HuH-7.5 (cell line): ENCODE results near the gene NDC1.
"Not testable (repeated sequence)": the region's sequence is repeated elsewhere in the genome, so short reads cannot be mapped to it uniquely, and the experiment has no call there.

ENCODE experiments used
- DNase-seq: peaks from one replicate; pipeline ENCODE4 v3.0.0; 2011; ENCODE audit warnings: low spot score

Gene NDC1

GRCh38 chr1:53822931-53823330 is 15.2 kb downstream of the NDC1 start:
- no peak for DNase-seq

- DNase-seq, result no peak
These were observed 16.7 kb downstream of the NDC1 start for GRCh38 chr1:53821380-53821779.

- DNase-seq, result no peak
These were observed 18.7 kb downstream of the NDC1 start for GRCh38 chr1:53819387-53819786.

GRCh38 chr1:53816584-53816983 is 21.5 kb downstream of the NDC1 start:
- not testable (repeated sequence) for DNase-seq

- DNase-seq, result not testable (repeated sequence)
These were observed 22.6 kb downstream of the NDC1 start for GRCh38 chr1:53815484-53815883.

- no peak for DNase-seq
These were observed 26.7 kb downstream of the NDC1 start for GRCh38 chr1:53811414-53811851.

- no peak for DNase-seq
These were observed 27.6 kb downstream of the NDC1 start for GRCh38 chr1:53810497-53810896.

- no peak for DNase-seq
These were observed 28.1 kb downstream of the NDC1 start for GRCh38 chr1:53810007-53810406.

- DNase-seq, result no peak
These were observed 30.2 kb downstream of the NDC1 start for GRCh38 chr1:53807916-53808315.

GRCh38 chr1:53804791-53805505 is 33.1 kb downstream of the NDC1 start:
- DNase-seq, result no peak

GRCh38 chr1:53804181-53804580 is 33.9 kb downstream of the NDC1 start:
- no peak for DNase-seq

- no peak for DNase-seq
These were observed 37.5 kb downstream of the NDC1 start for GRCh38 chr1:53800621-53801020.

GRCh38 chr1:53799141-53799540 is 39.0 kb downstream of the NDC1 start:
- no peak for DNase-seq

GRCh38 chr1:53792806-53793205 is 45.3 kb downstream of the NDC1 start:
- DNase-seq, result no peak

- DNase-seq, result no peak
These were observed 50.4 kb downstream of the NDC1 start for GRCh38 chr1:53787655-53788054.

- DNase-seq, result no peak
These were observed 55.0 kb downstream of the NDC1 start for GRCh38 chr1:53783056-53783455.

GRCh38 chr1:53781654-53782053 is 56.4 kb downstream of the NDC1 start:
- DNase-seq, result no peak

- DNase-seq, result no peak
These were observed 60.8 kb downstream of the NDC1 start for GRCh38 chr1:53777272-53777671.

GRCh38 chr1:53771648-53772047 is 66.4 kb downstream of the NDC1 start:
- no peak for DNase-seq

GRCh38 chr1:53769780-53770179 is 68.3 kb downstream of the NDC1 start:
- DNase-seq, result no peak

GRCh38 chr1:53769184-53769583 is 68.9 kb downstream of the NDC1 start:
- DNase-seq, result no peak

- DNase-seq, result no peak
These were observed 71.2 kb downstream of the NDC1 start for GRCh38 chr1:53766831-53767405.

- DNase-seq, result no peak
These were observed 71.8 kb downstream of the NDC1 start for GRCh38 chr1:53766194-53766742.

- DNase-seq, result no peak
These were observed 72.4 kb downstream of the NDC1 start for GRCh38 chr1:53765657-53766056.
